GM12892 (cell line): ENCODE results near the gene ARL14.

Experiments used
- POLR2A ChIP-seq: IDR thresholded peaks from 2 replicates; pipeline ENCODE4 v1.6.1; 2011; ENCODE audit warnings: low read depth, low read length, control low read depth
- POLR2AphosphoS5 ChIP-seq: IDR thresholded peaks from 2 replicates; pipeline ENCODE4 v1.6.1; 2011; ENCODE audit warnings: low read depth, low read length, control low read depth

- TF ChIP-seq POLR2AphosphoS5, result no peak
- no peak for TF ChIP-seq POLR2A
These were observed 21.7 kb downstream of the ARL14 start for GRCh38 chr3:160698599-160699195.
